GM19395 (cell line): ENCODE results near the gene TENM3.

Experiments
- ATAC-seq: cut with Tn5 transposase; IDR thresholded peaks from one replicate; pipeline ENCODE4 v1.9.1; 2021; ENCODE audit warnings: mild to moderate bottlenecking, moderate library complexity; ENCODE audit not compliant: unreplicated experiment

Gene TENM3

DNA sequence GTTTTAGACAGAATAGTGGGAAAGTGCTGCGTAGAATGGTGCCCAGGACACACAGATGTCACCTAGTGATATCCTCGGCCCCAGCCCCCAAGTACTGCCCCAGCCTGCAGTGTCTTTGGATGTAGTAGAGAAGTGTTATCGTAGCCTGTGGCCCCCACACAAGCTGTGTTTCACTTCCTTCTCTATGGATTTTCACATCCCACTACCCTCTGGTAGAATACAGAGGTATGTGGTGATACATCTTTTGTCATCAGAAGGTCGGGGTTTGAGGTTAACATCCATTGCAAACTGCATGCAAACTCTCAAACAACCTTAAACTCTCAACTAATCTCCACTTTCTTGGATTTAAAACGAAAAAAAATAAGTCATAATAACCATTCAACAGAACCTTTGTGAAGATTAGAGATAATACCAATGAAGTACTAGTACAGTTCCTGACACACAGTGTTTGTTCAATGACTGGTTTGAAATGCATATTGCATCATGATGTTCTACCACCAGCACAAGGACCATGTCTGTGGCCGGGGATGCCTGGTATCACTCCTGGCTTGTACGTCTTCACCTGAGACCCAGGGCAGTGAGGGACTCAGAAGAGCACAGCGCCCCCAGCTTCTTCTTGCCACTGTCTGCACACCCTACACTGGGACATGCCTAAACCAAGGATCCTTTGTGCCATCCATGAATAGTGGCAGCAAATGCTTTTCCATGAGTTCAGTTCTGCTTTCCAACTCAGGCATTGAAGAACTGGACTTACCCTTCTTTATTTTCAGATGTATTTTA is 406.7 kb downstream of the TENM3 start:
- no peak for ATAC-seq

- no peak for ATAC-seq
Observed at GRCh38 chr4:182653596-182653995, 410.4 kb downstream of the TENM3 start.

GRCh38 chr4:182655340-182655739 is 412.1 kb downstream of the TENM3 start:
- no peak for ATAC-seq

DNA sequence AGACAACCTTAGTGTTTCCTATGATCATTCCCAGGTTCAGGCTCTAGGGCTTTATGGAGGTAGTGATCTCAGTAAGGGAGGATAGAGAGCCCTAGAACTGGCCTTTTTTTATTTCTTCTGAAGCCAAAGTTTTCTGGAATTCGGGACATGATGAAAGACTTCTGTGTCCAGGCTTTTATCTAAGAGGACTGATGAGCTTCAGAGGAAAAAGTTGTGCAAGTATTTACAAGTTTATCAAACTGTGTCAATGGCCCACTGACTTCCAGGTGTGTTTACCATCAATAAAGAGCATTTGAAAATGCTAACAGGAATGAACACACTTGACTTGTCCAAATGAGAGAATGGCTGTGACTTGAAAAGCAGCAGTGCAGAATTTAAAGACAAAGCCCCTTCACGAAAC is 419.3 kb downstream of the TENM3 start:
- ATAC-seq = no peak

- ATAC-seq = no peak
Observed at GRCh38 chr4:182671231-182671630, 428.0 kb downstream of the TENM3 start.

DNA sequence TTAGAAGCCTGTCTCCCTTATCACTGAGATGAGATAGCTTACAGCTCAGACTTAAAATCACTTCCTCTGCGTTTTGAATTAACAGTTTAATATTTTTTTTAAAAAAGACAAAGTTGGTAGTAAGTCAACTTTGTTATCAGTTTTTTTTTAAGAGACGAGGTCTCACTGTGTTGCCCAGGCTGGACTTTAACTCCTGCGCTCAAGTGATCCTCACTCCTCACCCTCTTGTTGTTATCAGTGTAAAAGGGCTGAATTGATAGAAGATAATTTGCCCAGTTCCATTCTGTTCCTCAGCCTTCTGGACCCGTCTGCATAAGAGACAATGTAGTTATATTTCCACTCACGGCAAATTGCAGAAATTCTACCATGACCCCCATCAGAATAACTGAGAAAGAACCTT is 428.5 kb downstream of the TENM3 start:
- ATAC-seq = no peak

GRCh38 chr4:182678590-182678989 is 435.4 kb downstream of the TENM3 start:
- ATAC-seq = no peak

DNA sequence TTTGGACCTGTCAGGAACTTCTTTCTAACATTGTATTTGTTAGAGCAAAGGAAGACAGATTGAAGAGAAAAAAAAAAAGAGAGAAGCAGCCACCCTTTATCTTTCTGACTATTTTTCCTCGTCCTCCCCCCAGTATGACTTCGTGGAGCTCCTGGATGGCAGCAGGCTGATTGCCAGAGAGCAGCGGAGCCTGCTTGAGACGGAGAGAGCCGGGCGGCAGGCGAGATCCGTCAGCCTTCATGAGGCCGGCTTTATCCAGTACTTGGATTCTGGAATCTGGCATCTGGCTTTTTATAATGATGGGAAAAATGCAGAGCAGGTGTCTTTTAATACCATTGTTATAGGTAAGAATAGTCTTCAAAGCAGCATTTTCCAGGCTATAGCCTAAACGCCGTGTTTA is 436.3 kb downstream of the TENM3 start:
- ATAC-seq = no peak

DNA sequence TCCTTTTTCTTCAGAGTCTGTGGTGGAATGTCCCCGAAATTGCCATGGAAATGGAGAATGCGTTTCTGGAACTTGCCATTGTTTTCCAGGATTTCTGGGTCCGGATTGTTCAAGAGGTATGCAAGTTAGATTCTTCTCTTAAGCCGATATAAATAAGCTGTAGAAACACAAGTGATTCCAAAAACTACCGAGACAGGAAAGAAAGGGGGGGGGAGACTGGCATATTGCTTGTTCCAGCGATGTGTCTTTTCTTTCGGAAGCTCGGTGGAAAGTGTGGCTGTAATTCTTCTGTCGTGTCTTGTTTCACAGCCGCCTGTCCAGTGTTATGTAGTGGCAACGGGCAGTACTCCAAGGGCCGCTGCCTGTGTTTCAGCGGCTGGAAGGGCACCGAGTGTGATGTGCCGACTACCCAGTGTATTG is 437.0 kb downstream of the TENM3 start:
- no peak for ATAC-seq

DNA sequence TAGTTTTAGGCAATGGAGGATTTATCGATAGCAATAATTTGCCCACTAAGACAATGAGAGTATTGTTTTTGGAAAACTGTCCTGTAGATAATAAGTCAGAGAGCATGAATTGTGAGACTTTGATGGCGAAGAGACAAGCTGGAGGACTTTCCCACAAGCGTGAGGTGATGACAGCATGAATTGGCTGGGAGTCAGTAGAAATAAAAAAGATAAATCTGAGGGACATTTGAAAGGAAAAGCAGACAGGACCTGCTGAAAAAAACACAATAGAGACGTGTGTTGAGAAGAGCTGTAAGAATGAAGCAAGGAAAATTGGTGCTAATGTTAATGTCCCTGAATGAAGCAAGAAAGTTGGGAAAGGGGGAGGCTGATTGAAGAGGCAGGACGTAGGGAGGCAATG is 440.5 kb downstream of the TENM3 start:
- ATAC-seq = no peak

DNA sequence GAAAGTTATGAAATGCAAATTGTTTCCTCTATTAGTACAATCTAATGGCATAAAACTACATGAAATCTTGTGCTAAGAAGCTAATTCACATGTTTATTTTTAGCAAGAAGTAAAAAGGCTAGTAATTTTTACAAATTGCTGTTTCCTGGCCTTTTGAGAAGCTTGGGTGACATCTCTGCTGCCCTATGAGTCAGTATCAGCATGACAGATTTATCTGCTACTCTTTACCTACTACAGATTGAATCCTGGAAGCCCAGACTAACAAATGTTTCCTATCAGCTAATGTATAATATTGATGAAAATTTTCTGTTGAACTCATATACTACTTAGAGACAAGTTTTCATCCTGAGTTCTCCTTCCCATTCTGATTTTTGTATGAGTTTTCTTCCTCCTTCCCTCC is 441.6 kb downstream of the TENM3 start:
- no peak for ATAC-seq

- no peak for ATAC-seq
Observed at GRCh38 chr4:182688081-182688480, 444.9 kb downstream of the TENM3 start.

DNA sequence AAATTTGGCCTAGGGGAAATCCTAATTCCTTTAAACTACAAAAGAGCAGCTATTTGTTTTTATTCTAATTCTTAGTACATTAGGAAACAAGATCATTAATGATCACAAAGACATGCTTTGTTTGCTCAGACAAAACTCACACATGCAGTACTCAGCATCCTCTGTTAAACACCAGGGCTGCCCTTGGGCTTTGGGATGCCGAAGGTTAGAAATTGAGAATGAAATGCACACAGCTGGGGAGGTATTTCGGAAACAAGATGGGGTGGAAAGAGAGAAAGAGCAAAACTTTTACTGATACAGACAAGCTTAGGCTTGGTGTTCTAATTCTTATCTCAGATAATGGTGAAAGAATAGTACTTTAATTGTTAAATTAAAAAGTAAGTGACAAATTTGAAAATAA is 451.3 kb downstream of the TENM3 start:
- ATAC-seq = no peak

- no peak for ATAC-seq
Observed at GRCh38 chr4:182695009-182695408, 451.8 kb downstream of the TENM3 start.

DNA sequence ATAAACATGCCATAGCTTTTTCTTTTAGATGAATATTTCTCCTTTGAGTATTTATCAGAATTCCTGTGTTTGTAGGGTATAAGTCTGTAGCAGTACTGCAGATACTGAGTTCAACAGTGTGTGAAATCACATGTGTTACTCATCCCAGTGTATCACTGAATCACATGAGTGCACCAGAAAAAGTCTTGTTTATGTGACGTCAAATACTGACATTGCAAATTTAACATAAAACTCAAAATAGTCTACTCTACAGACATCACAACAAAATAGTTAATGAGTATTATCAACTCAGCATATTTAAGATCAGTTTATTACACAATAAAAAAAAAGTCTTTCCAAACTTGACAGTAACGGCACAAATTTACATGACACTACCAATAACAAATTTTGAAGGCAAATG is 452.6 kb downstream of the TENM3 start:
- no peak for ATAC-seq

DNA sequence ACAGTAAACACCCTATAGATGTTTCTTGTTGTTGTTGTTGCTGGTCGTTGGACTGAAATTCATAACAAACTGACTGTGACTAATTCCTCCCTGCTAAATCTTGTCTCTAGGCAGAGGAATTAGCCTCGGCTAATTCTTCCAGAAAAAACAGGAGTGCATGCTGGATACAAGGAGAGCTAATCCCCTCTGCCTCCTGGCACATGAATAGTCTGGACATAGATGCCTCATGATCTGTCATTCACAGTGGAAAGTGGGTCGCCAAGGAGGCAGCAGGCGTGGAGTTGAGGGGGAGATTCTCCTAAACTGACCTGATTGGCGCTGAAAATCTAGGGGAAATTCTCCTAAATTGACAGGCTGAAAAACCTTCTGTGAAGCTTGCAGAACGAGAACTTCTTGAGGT is 453.9 kb downstream of the TENM3 start:
- no peak for ATAC-seq

- ATAC-seq = no peak
Observed at GRCh38 chr4:182698212-182698611, 455.0 kb downstream of the TENM3 start.

DNA sequence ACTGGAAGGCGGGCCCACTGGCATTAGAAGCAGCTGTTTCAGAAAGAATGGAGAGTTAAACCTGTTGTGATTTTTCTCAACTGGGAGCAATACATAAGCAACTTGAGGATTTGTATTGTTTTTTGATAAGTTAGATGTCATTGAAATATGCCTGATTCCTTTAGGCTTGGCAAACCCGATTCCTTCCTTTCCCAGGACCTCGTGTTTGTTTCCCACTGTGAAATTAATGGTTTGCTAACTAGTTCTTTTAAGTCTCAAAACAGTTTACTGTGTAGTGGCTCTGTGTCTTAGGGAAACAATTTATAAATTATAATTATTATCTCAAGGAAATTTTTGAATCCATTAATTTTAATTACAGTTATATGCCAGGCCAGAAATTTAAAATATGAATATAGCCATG is 456.0 kb downstream of the TENM3 start:
- no peak for ATAC-seq

DNA sequence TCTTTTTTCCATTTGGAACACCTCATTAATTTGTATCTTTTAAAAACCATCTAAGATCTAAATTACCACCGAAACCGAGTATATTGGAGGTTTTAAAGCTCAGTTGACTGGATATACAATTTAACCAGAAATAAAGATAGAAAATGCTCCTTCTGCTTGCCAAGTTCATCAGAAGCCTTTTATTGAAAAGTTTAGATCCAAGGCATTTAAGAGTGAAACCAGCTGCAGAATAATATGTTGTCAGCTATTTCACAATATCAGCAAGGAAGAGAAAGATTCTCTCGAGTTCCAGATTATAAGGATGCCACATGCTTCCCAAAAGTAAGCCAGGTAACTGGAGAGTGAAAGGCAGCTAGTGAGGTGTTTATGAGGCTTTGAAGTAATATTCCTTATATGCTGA is 456.6 kb downstream of the TENM3 start:
- ATAC-seq = no peak

GRCh38 chr4:182700362-182701160 is 457.4 kb downstream of the TENM3 start:
- no peak for ATAC-seq

DNA sequence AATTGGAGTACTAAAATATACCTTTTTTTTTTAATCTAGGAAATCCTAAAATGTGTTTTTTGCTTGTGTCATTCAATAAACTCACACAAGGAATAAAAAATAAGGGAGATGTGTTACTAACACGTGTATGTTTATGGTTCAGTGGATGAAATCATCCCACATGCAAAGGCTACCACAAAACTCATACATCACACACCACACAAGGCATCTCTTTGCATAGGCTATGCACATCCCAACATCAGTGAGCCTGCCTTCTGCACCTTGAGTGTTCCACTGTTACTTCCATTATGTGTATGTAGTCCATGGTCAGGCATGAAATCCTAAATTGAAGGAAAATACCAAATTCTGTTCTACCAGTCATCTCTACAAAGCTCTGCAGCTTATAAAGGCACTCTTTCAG is 460.9 kb downstream of the TENM3 start:
- no peak for ATAC-seq

DNA sequence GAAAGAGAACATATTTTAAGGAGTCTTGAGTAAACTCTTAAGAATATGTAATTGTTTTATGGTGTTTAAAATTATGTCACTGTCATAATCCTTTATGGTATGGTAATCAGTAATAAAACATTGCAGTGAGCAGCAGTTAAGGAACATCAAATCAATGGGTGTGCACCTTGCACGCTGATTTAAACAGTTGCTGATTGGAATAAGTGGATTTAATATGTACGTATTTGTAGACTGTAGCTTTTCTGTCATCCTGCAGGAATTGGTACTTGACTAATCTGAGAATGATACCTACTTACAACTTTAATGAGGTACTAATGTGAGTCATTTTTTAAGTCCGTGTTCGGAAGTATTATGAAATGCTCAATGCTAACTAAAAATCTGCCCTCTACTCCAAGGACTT is 461.7 kb downstream of the TENM3 start:
- ATAC-seq = no peak
